HepG2 (cell line): ENCODE data around the gene DDX31. TPM values are rescaled to one million over a fixed set of nuclear protein-coding genes. Genes with fewer than 3 reads are reported as not detected.

Source experiments
- ATAC-seq: fragments of 200-7000 bp; cut with Tn5 transposase; 3 replicates; pipeline ENCODE4 v1.9.1; 2020; ENCODE audit warnings: mild to moderate bottlenecking, moderate library complexity
- BruUV-seq: library from RNA; stranded (reverse); fragments of 400-500 nt; replicated peaks from 2 replicates; lab custom pipeline; 2021; lab: Mats Ljungman, UMichigan
- CTCF ChIA-PET: fragments of 300-600 bp; formaldehyde crosslinking; extraction: SDS; loops from one replicate; lab custom pipeline; 2021; ENCODE audit warnings: low total read pairs, inconsistent platforms, low intra/inter-chr PET ratio; lab: Yijun Ruan, JAX
- POLR2A ChIA-PET: fragments of 350-600 bp; sonication (Branson Sonifier 250); formaldehyde crosslinking; loops from one replicate; lab custom pipeline; 2020; ENCODE audit warnings: antibody characterized with exemption, inconsistent platforms; lab: Yijun Ruan, JAX
- DNase-seq: peaks from one replicate; pipeline ENCODE4 v3.0.0-alpha.2; 2015; ENCODE audit warnings: low spot score
- FAIRE-seq: peaks from 3 replicates; lab custom pipeline; 2011; peaks lifted over from hg19 to GRCh38; lab: Jason Lieb, UNC
- H2AFZ ChIP-seq: one replicate; pipeline ENCODE4 v1.6.1; 2011; ENCODE audit warnings: low read length, inconsistent platforms
- H3K27ac ChIP-seq: fragments of 300-600 bp; 3 replicates; pipeline ENCODE4 v1.8.0; 2011; ENCODE audit warnings: mixed run types, mild to moderate bottlenecking, mixed read lengths, low read length, inconsistent platforms; ENCODE audit not compliant: insufficient read depth; ENCODE audit errors: extremely low read length
- H3K27me3 ChIP-seq, 2 experiments: fragments of 200-600 bp in 1 of 2; 2 replicates in 1 of 2; 3 replicates in 1 of 2; pipeline versions ENCODE4 v1.6.0 to v1.8.0; 2011; ENCODE audit warnings: low read length in 2 of 2, mild to moderate bottlenecking in 2 of 2, moderate library complexity in 2 of 2, inconsistent platforms in 1 of 2; ENCODE audit not compliant: insufficient read depth in 2 of 2, control insufficient read depth in 1 of 2
- H3K36me3 ChIP-seq, 2 experiments: fragments of 200-600 bp in 1 of 2; replicated peaks in 1 of 2; 2 replicates in 1 of 2; 3 replicates in 1 of 2; pipeline versions ENCODE4 v1.5.1 to v1.8.0; 2011; ENCODE audit warnings: low read length in 2 of 2, inconsistent platforms in 1 of 2; ENCODE audit not compliant: insufficient read depth in 2 of 2, control insufficient read depth in 1 of 2
- H3K4me1 ChIP-seq: 2 replicates; pipeline ENCODE4 v1.5.1; 2012; ENCODE audit warnings: low read length, inconsistent platforms; ENCODE audit not compliant: insufficient read depth
- H3K4me2 ChIP-seq: 2 replicates; pipeline ENCODE4 v1.6.0; 2011; ENCODE audit warnings: low read depth, low read length, inconsistent platforms
- H3K4me3 ChIP-seq, 3 experiments: fragments of 200-600 bp in 1 of 3; sonication (generic), shearing (Covaris generic) in 1 of 3; replicated peaks in 1 of 3; 2 replicates each; pipeline ENCODE4 v1.5.1; 2011 to 2016; ENCODE audit warnings: low read length in 3 of 3, inconsistent platforms in 2 of 3, low read depth in 2 of 3, mild to moderate bottlenecking in 2 of 3, control low read depth in 1 of 3, mixed read lengths in 1 of 3; ENCODE audit not compliant: insufficient read depth in 1 of 3
- H3K79me2 ChIP-seq: one replicate; pipeline ENCODE4 v1.6.1; 2011; ENCODE audit warnings: low read length, inconsistent platforms; ENCODE audit not compliant: insufficient read depth
- H3K9ac ChIP-seq: 2 replicates; pipeline ENCODE4 v1.6.0; 2011; ENCODE audit warnings: mild to moderate bottlenecking, low read depth, low read length, inconsistent platforms; ENCODE audit not compliant: insufficient read depth
- H3K9me3 ChIP-seq: 2 replicates; pipeline ENCODE4 v1.5.1; 2012; ENCODE audit warnings: mild to moderate bottlenecking, low read length
- H4K20me1 ChIP-seq: 2 replicates; pipeline ENCODE4 v1.6.0; 2011; ENCODE audit warnings: inconsistent platforms, mild to moderate bottlenecking, low read length, moderate library complexity; ENCODE audit not compliant: insufficient read depth
- FOXA3 ChIP-seq: IDR thresholded peaks from 2 replicates; pipeline ENCODE4 v1.6.1; 2016; ENCODE audit warnings: missing genetic modification reagents, missing compliant biosample characterization
- KDM4B ChIP-seq: sonication (generic); formaldehyde crosslinking; IDR thresholded peaks from 2 replicates; pipeline ENCODE4 v1.4.0; 2020; ENCODE audit warnings: missing genetic modification reagents
- KLF16 ChIP-seq, 2 experiments: sonication (generic) in 1 of 2; formaldehyde crosslinking in 1 of 2; IDR thresholded peaks; 2 replicates each; pipeline versions ENCODE4 v1.6.1 to v1.8.0; 2016 to 2023; ENCODE audit warnings: missing genetic modification reagents in 2 of 2, missing compliant biosample characterization in 1 of 2
- NFIC ChIP-seq: IDR thresholded peaks from 2 replicates; pipeline ENCODE4 v1.6.1; 2012; ENCODE audit warnings: mild to moderate bottlenecking, low read length, inconsistent platforms
- NRL ChIP-seq: sonication (generic); formaldehyde crosslinking; IDR thresholded peaks from 2 replicates; pipeline ENCODE4 v1.5.0; 2020; ENCODE audit warnings: missing genetic modification reagents, mild to moderate bottlenecking, moderate library complexity, borderline replicate concordance
- RFX1 ChIP-seq: fragments of 450-650 bp; IDR thresholded peaks from 2 replicates; pipeline ENCODE4 v1.6.1; 2017
- ZFP36 ChIP-seq: fragments of 150-350 bp; IDR thresholded peaks from 2 replicates; pipeline ENCODE4 v1.6.1; 2018; ENCODE audit warnings: borderline replicate concordance, low read length, low read depth; ENCODE audit not compliant: partially characterized antibody
- ZNF275 ChIP-seq: sonication (generic); formaldehyde crosslinking; IDR thresholded peaks from 2 replicates; pipeline ENCODE4 v1.8.0; 2022; ENCODE audit warnings: missing genetic modification reagents, mild to moderate bottlenecking, inconsistent platforms, borderline replicate concordance
- ZNF883 ChIP-seq: sonication (generic); formaldehyde crosslinking; IDR thresholded peaks from 2 replicates; pipeline ENCODE4 v1.5.1; 2020; ENCODE audit warnings: mild to moderate bottlenecking, missing genetic modification reagents; ENCODE audit errors: not compliant biosample characterization
- WGBS: methylation state at CpG from one replicate; pipeline ENCODE4 v1.1.6; 2017; ENCODE audit warnings: low lambda C conversion rate; 5-methylcytosine and 5-hydroxymethylcytosine counted together
- in situ Hi-C: cut with HindIII; loops from 2 replicates; pipeline ENCODE4 v1.10.0; 2017; ENCODE audit warnings: low pct_unique_long_range_greater_than_20kb; ENCODE audit not compliant: extremely low pct_ligation_motif_present
- intact Hi-C: fragments of 100-400 bp; cut with micrococcal nuclease; formaldehyde crosslinking; loops from one replicate; pipeline ENCODE4 v1.10.0; 2022; ENCODE audit not compliant: unreplicated experiment
- polyA plus RNA-seq, 8 experiments: library from polyadenylated mRNA; depleted of rRNA in 3 of 8; stranded (reverse) in 7 of 8; unstranded in 1 of 8; fragments of >200 nt; fragmentation: Illumina TruSeq in 4 of 8; extraction: Trizol in 4 of 8; gene quantifications; 2 replicates each; pipeline versions ENCODE4 v1.2.1 to v1.2.3, GENCODE V29; 2011 to 2016; ENCODE audit warnings: low read depth in 4 of 8, missing spikeins in 1 of 8, mixed read lengths in 1 of 8; ENCODE audit not compliant: insufficient read depth in 1 of 8
- total RNA-seq, 5 experiments: library from RNA; depleted of rRNA; stranded (reverse); fragments of >200 nt; fragmentation: Illumina TruSeq; extraction: Trizol; gene quantifications; 2 replicates each; pipeline ENCODE4 v1.2.3, GENCODE V29; 2016; ENCODE audit warnings: low read depth in 1 of 5

The DDX31 gene
- total and polyA plus RNA-seq, 2 of the 13 experiments (the other 11 are each of a cell fraction or from before 2014, with no cell fraction given): 11.4 to 16.3 TPM

- TF ChIP-seq ZNF883: no peak
- TF ChIP-seq ZNF275 (CRISPR knock-in tag): no peak
Observed at GRCh38 chr9:132708239-132708638, 38.5 kb upstream of the DDX31 start (continued).

- Histone ChIP-seq H3K79me2 (no peaks in the 10 kb centered on the region), H3K9me3 (peaks cover 3% of the 10 kb centered on the region; the same call in 1 of the 2 replicates), H3K9ac (no peak overlapping the region), H4K20me1 (no peaks in the 10 kb centered on the region), H3K4me3 (no peak overlapping the region), H2AFZ (no peak overlapping the region), H3K4me2 (no peak overlapping the region), H3K27me3 (peaks cover under 1 to 3% of the 10 kb centered on the region in 2 experiments; a peak in 2 of 5 replicates), H3K4me1 (0 out of 2 replicates have a peak, but pooled peaks cover 6% of the 10 kb centered on the region), H3K27ac (no peak overlapping the region), H3K36me3 (no peaks in the 10 kb centered on the region; a peak in 1 of 5 replicates)
- 0% methylated on average over 2 of the region's 2 CpGs for WGBS
- POLR2A ChIA-PET: no interaction called here
- TF ChIP-seq NRL (CRISPR knock-in tag): no peak
- no peak for TF ChIP-seq KLF16 (CRISPR knock-in tag; IDR thresholded peaks at IDR 0.05)
- TF ChIP-seq FOXA3 (CRISPR knock-in tag): peak; percentile 61
- DNase-seq: peak; percentile 21
- BruUV-seq: no TSS peak
- intact Hi-C loops: no loop called here
- in situ Hi-C loops: no loop called here
- ATAC-seq: no peak
- no peak for FAIRE-seq
- CTCF ChIA-PET: no interaction called here
Observed at GRCh38 chr9:132703336-132703735, 33.6 kb upstream of the DDX31 start.

- 4% methylated on average over 1 of the region's 1 CpG for WGBS
- H3K4me2 ChIP-seq: no peak overlapping the region
- H3K27ac ChIP-seq: no peak overlapping the region
- H4K20me1 ChIP-seq: no peaks in the 10 kb centered on the region
- H3K36me3 ChIP-seq: no peaks in the 10 kb centered on the region; a peak in 1 of 5 replicates
- FAIRE-seq: no peak
- no peak overlapping the region for H3K4me3 ChIP-seq
- in situ Hi-C loops: no loop called here
- H3K9me3 ChIP-seq: peaks cover 14% of the 10 kb centered on the region
- H3K9ac ChIP-seq: no peak overlapping the region
- intact Hi-C loops: no loop called here
- no peaks in the 10 kb centered on the region for H3K79me2 ChIP-seq
- DNase-seq: no peak
- H2AFZ ChIP-seq: no peak overlapping the region
- TF ChIP-seq ZFP36: peak; percentile 36
- TF ChIP-seq RFX1: no peak
- TF ChIP-seq NFIC: no peak
- no peak for TF ChIP-seq KDM4B
- no TSS peak for BruUV-seq
- ChIA-PET POLR2A (no interaction called here), CTCF (no interaction called here)
- H3K4me1 ChIP-seq: 0 out of 2 replicates have a peak, but pooled peaks cover 6% of the 10 kb centered on the region
- H3K27me3 ChIP-seq: no peaks in the 10 kb centered on the region
- ATAC-seq: no peak
Observed at GRCh38 chr9:132702254-132702653, 32.5 kb upstream of the DDX31 start.
